ENCODE data around the gene MRC2. TPM values are rescaled to one million over a fixed set of nuclear protein-coding genes. Genes with fewer than 3 reads are reported as not detected.

Gene MRC2
- polyA plus RNA-seq, 2 of the 4 experiments (the other 2 are of a cell fraction) = 20.2 to 57.3 TPM

DNA sequence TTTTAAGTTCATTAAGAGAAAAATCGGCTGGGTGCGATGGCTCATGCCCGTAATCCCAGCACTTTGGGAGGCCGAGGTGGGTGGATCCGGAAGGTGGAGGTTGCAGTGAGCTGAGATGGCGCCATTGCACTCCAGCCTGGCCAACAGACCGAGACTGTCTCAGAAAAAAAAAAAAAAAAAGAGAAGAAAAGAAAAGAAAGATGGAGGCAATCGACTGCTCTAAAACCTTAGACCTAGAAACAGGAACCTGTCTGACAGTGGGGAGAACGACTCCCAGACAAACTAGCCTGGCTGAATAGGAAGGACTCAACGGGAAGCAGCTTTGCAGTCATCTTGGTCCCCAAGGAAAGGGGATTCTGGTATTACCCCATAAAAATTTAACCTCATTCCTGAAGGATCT, 13.7 kb downstream of the MRC2 start:
- H3K4me1 ChIP-seq = no peaks in the 10 kb centered on the region
- ChIA-PET CTCF (interaction anchor here (0.7 to 1.0 kb wide), 4 partner anchors 19 to 48 kb away, joined by 3 to 5 read pairs (median 3); no protein-coding TSS in a partner anchor), POLR2A (no interaction called here)
- ATAC-seq = no peak
- FAIRE-seq = no peak
- H3K9me3 ChIP-seq = no peaks in the 10 kb centered on the region
- TF ChIP-seq HOXA7 (CRISPR knock-in tag; IDR thresholded peaks at IDR 0.05) (no peak), RAD21 (conservative IDR thresholded peaks at IDR 0.05 in 1 of 2, IDR thresholded peaks at IDR 0.05 in 1 of 2) (no peak), MAFK (IDR thresholded peaks at IDR 0.05; ENCODE audit: partially characterized antibody) (no peak), KDM5A (IDR thresholded peaks at IDR 0.05) (no peak), MYC (IDR thresholded peaks at IDR 0.05; ENCODE audit: borderline replicate concordance, low read length) (no peak), NPAS2 (CRISPR knock-in tag; IDR thresholded peaks at IDR 0.05; ENCODE audit: borderline replicate concordance) (no peak), RFX5 (IDR thresholded peaks at IDR 0.05) (no peak), EHMT2 (IDR thresholded peaks at IDR 0.05; ENCODE audit: low read depth) (no peak), PHF8 (IDR thresholded peaks at IDR 0.05; ENCODE audit: borderline replicate concordance, low read depth) (no peak), CHD4 (IDR thresholded peaks at IDR 0.05; ENCODE audit: borderline replicate concordance) (no peak), POLR2A (IDR thresholded peaks at IDR 0.05; ENCODE audit: low read length) (no peak), KDM1A (IDR thresholded peaks at IDR 0.05; ENCODE audit: low read depth) (no peak), GATA3 (IDR thresholded peaks at IDR 0.05; ENCODE audit: borderline replicate concordance) (no peak), RARB (CRISPR knock-in tag; IDR thresholded peaks at IDR 0.05) (no peak), HOXB13 (CRISPR knock-in tag; IDR thresholded peaks at IDR 0.05; ENCODE audit: low read depth) (no peak), JUNB (IDR thresholded peaks at IDR 0.05) (no peak), MAZ (IDR thresholded peaks at IDR 0.05; ENCODE audit: borderline replicate concordance, low read depth, low read length) (no peak)
- TF ChIP-seq, protein P1, sequence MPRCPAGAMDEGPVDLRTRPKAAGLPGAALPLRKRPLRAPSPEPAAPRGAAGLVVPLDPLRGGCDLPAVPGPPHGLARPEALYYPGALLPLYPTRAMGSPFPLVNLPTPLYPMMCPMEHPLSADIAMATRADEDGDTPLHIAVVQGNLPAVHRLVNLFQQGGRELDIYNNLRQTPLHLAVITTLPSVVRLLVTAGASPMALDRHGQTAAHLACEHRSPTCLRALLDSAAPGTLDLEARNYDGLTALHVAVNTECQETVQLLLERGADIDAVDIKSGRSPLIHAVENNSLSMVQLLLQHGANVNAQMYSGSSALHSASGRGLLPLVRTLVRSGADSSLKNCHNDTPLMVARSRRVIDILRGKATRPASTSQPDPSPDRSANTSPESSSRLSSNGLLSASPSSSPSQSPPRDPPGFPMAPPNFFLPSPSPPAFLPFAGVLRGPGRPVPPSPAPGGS (IDR thresholded peaks at IDR 0.05) = no peak
- TF ChIP-seq, protein P2, sequence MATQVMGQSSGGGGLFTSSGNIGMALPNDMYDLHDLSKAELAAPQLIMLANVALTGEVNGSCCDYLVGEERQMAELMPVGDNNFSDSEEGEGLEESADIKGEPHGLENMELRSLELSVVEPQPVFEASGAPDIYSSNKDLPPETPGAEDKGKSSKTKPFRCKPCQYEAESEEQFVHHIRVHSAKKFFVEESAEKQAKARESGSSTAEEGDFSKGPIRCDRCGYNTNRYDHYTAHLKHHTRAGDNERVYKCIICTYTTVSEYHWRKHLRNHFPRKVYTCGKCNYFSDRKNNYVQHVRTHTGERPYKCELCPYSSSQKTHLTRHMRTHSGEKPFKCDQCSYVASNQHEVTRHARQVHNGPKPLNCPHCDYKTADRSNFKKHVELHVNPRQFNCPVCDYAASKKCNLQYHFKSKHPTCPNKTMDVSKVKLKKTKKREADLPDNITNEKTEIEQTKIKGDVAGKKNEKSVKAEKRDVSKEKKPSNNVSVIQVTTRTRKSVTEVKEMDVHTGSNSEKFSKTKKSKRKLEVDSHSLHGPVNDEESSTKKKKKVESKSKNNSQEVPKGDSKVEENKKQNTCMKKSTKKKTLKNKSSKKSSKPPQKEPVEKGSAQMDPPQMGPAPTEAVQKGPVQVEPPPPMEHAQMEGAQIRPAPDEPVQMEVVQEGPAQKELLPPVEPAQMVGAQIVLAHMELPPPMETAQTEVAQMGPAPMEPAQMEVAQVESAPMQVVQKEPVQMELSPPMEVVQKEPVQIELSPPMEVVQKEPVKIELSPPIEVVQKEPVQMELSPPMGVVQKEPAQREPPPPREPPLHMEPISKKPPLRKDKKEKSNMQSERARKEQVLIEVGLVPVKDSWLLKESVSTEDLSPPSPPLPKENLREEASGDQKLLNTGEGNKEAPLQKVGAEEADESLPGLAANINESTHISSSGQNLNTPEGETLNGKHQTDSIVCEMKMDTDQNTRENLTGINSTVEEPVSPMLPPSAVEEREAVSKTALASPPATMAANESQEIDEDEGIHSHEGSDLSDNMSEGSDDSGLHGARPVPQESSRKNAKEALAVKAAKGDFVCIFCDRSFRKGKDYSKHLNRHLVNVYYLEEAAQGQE (IDR thresholded peaks at IDR 0.05) = no peak
- no peak overlapping the region for H3K4me3 ChIP-seq
- H3K4me2 ChIP-seq = no peak overlapping the region
- H3K27ac ChIP-seq = no peak overlapping the region
- 90% methylated on average over 10 of the region's 10 CpGs for WGBS (ENCODE audit: missing lambda C conversion rate)
- DNase-seq (ENCODE audit: low read depth in 1 of 2, low spot score in 1 of 2) = no peak

DNA sequence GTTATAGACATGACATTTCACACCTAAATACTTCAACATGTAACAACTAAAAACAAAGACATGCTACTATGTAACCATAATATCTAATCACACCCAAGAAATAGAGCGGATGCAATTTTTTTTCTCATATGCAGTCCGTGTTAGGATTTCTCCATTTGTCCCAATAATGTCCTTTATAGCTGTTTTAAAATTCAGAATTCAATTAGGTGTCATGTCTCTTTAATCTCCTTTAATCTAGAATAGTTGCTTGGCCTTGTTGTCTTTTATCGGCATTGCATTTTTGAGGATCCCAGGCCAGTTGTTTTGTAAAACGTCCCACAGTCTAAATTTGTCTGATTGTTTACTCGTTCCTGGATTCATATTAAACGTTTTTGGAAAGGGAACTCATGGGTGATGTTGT, 14.5 kb downstream of the MRC2 start:
- Histone ChIP-seq H3K9me3 (no peaks in the 10 kb centered on the region), H3K4me3 (no peak overlapping the region), H3K4me2 (no peak overlapping the region), H3K4me1 (no peaks in the 10 kb centered on the region), H3K27ac (no peak overlapping the region)
- 75% methylated on average over 6 of the region's 6 CpGs for WGBS (ENCODE audit: missing lambda C conversion rate)
- ChIA-PET CTCF (interaction anchor here (0.7 to 2.2 kb wide), 5 partner anchors 10 to 49 kb away, joined by 3 to 6 read pairs (median 3); no protein-coding TSS in a partner anchor), POLR2A (interaction anchor here (0.5 to 0.6 kb wide), 2 partner anchors 50 to 320 kb away, joined by 3 to 7 read pairs; no protein-coding TSS in a partner anchor)
- no peak for TF ChIP-seq MYC (IDR thresholded peaks at IDR 0.05; ENCODE audit: borderline replicate concordance, low read length)
- no peak for TF ChIP-seq ESRRA (IDR thresholded peaks at IDR 0.05; ENCODE audit: borderline replicate concordance, low read length)
- no peak for TF ChIP-seq CHD4 (IDR thresholded peaks at IDR 0.05; ENCODE audit: borderline replicate concordance)
- TF ChIP-seq HDAC2 (IDR thresholded peaks at IDR 0.05) = no peak
- TF ChIP-seq RARB (CRISPR knock-in tag; IDR thresholded peaks at IDR 0.05) = no peak
- no peak for TF ChIP-seq KDM1A (IDR thresholded peaks at IDR 0.05; ENCODE audit: low read depth)
- TF ChIP-seq, protein P1 (IDR thresholded peaks at IDR 0.05) = no peak
- TF ChIP-seq PHF8 (IDR thresholded peaks at IDR 0.05; ENCODE audit: borderline replicate concordance, low read depth) = no peak
- TF ChIP-seq HOXA7 (CRISPR knock-in tag; IDR thresholded peaks at IDR 0.05) = no peak
- TF ChIP-seq JUN (IDR thresholded peaks at IDR 0.05) = no peak
- no peak for TF ChIP-seq ZC3H11A (IDR thresholded peaks at IDR 0.05)
- TF ChIP-seq, protein P3, sequence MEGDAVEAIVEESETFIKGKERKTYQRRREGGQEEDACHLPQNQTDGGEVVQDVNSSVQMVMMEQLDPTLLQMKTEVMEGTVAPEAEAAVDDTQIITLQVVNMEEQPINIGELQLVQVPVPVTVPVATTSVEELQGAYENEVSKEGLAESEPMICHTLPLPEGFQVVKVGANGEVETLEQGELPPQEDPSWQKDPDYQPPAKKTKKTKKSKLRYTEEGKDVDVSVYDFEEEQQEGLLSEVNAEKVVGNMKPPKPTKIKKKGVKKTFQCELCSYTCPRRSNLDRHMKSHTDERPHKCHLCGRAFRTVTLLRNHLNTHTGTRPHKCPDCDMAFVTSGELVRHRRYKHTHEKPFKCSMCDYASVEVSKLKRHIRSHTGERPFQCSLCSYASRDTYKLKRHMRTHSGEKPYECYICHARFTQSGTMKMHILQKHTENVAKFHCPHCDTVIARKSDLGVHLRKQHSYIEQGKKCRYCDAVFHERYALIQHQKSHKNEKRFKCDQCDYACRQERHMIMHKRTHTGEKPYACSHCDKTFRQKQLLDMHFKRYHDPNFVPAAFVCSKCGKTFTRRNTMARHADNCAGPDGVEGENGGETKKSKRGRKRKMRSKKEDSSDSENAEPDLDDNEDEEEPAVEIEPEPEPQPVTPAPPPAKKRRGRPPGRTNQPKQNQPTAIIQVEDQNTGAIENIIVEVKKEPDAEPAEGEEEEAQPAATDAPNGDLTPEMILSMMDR (IDR thresholded peaks at IDR 0.05) = no peak
- no peak for TF ChIP-seq MAZ (IDR thresholded peaks at IDR 0.05; ENCODE audit: borderline replicate concordance, low read depth, low read length)
- no peak for TF ChIP-seq ZFP36 (IDR thresholded peaks at IDR 0.05; ENCODE audit: borderline replicate concordance, partially characterized antibody)
- no peak for TF ChIP-seq FOSL2 (IDR thresholded peaks at IDR 0.05)
- TF ChIP-seq FOSL2 (CRISPR knock-in tag; IDR thresholded peaks at IDR 0.05) = no peak
- FAIRE-seq = no peak
- no peak for ATAC-seq
- DNase-seq (ENCODE audit: low read depth in 1 of 2, low spot score in 1 of 2) = no peak

Measured in A549 (cell line).